PC-9 (cell line): ENCODE results near the gene RNF157. TPM values are rescaled to one million over a fixed set of nuclear protein-coding genes. Genes with fewer than 3 reads are reported as not detected.

ENCODE experiments used
- Bru-seq: library from RNA; stranded (reverse); fragments of 400-500 nt; gene quantifications from one replicate; lab custom pipeline; 2021; lab: Mats Ljungman, UMichigan
- BruChase-seq, 2 experiments: library from RNA; stranded (reverse); fragments of 400-500 nt; gene quantifications; one replicate each; lab custom pipeline; 2021; lab: Mats Ljungman, UMichigan
- BruUV-seq: library from RNA; stranded (reverse); fragments of 400-500 nt; replicated peaks from 2 replicates; lab custom pipeline; 2021; lab: Mats Ljungman, UMichigan
- CTCF ChIA-PET: fragments of 300-600 bp; sonication (Branson Sonifier 250); formaldehyde crosslinking; loops from one replicate; lab custom pipeline; 2022; ENCODE audit warnings: antibody characterized with exemption; lab: Charles Lee
- POLR2A ChIA-PET: fragments of 300-600 bp; sonication (Branson Sonifier 250); formaldehyde crosslinking; loops from one replicate; lab custom pipeline; 2022; ENCODE audit warnings: antibody characterized with exemption; ENCODE audit not compliant: unreplicated experiment; lab: Charles Lee
- DNase-seq, 2 experiments: peaks; one replicate each; pipeline versions ENCODE4 v3.0.0 to v3.0.0-alpha.2; 2015 to 2022; ENCODE audit warnings: mixed read lengths in 1 of 2
- H2AFZ ChIP-seq: fragments of 200-600 bp; sonication (generic); 2 replicates; pipeline ENCODE4 v1.8.1; 2017; ENCODE audit warnings: antibody characterized with exemption
- H3F3A ChIP-seq: fragments of 200-600 bp; sonication (generic); 2 replicates; pipeline ENCODE4 v1.8.1; 2017; ENCODE audit warnings: antibody characterized with exemption, mild to moderate bottlenecking, low read depth; ENCODE audit not compliant: insufficient read depth
- H3K27ac ChIP-seq: fragments of 200-600 bp; sonication (generic); 2 replicates; pipeline ENCODE4 v1.6.1; 2016; ENCODE audit warnings: mixed run types
- H3K27me3 ChIP-seq: fragments of 200-600 bp; sonication (generic); 2 replicates; pipeline ENCODE4 v1.6.1; 2016; ENCODE audit warnings: low read depth, mixed run types; ENCODE audit not compliant: insufficient read depth
- H3K36me3 ChIP-seq: fragments of 200-600 bp; sonication (generic); 2 replicates; pipeline ENCODE4 v1.6.1; 2016; ENCODE audit warnings: low read depth, mixed run types
- H3K4me1 ChIP-seq: fragments of 200-600 bp; sonication (generic); replicated peaks from 2 replicates; pipeline ENCODE4 v1.6.1; 2016; ENCODE audit warnings: mixed run types; ENCODE audit not compliant: insufficient read depth
- H3K4me2 ChIP-seq: fragments of 200-600 bp; sonication (generic); 2 replicates; pipeline ENCODE4 v1.6.1; 2017; ENCODE audit warnings: mixed run types
- H3K4me3 ChIP-seq: fragments of 200-600 bp; sonication (generic); 2 replicates; pipeline ENCODE4 v1.6.1; 2016; ENCODE audit warnings: mixed run types
- H3K79me2 ChIP-seq: fragments of 200-600 bp; sonication (generic); 2 replicates; pipeline ENCODE4 v1.6.1; 2017; ENCODE audit warnings: low read depth, mixed run types
- H3K9me2 ChIP-seq: fragments of 200-600 bp; sonication (generic); 2 replicates; pipeline ENCODE4 v1.8.1; 2017; ENCODE audit warnings: mild to moderate bottlenecking; ENCODE audit not compliant: insufficient read depth
- H3K9me3 ChIP-seq: fragments of 200-600 bp; sonication (generic); 2 replicates; pipeline ENCODE4 v1.8.1; 2016; ENCODE audit warnings: low read depth; ENCODE audit not compliant: insufficient read depth
- H4K20me1 ChIP-seq: fragments of 200-600 bp; sonication (generic); 2 replicates; pipeline ENCODE4 v1.8.1; 2017; ENCODE audit not compliant: insufficient read depth
- CTCF ChIP-seq: fragments of 200-600 bp; sonication (generic); conservative IDR thresholded peaks from 2 replicates; pipeline ENCODE4 v1.6.1; 2017; ENCODE audit warnings: mixed run types, antibody characterized with exemption, mild to moderate bottlenecking, moderate library complexity
- EZH2 ChIP-seq: fragments of 200-600 bp; sonication (generic); IDR thresholded peaks from 2 replicates; pipeline ENCODE4 v1.8.0; 2017; ENCODE audit warnings: antibody characterized with exemption, low read depth
- intact Hi-C: fragments of 100-400 bp; cut with micrococcal nuclease; formaldehyde crosslinking; loops from one replicate; pipeline ENCODE4 v1.10.0; 2022; ENCODE audit not compliant: unreplicated experiment
- long read RNA-seq: library from polyadenylated mRNA; stranded (forward); transcript quantifications from one replicate; pipeline ENCODE4 v2.0.0, GENCODE V29; 2022
- total RNA-seq: library from RNA; stranded (reverse); gene quantifications from 2 replicates; pipeline ENCODE4 v1.2.3, GENCODE V29; 2021

Gene RNF157
- total RNA-seq (5.7 and 7.2 TPM in 2 replicates), Bru-seq, nascent RNA (percentile 39 among the genes with signal in this experiment), BruChase-seq, experiment 1, labeled RNA remaining after a 2-hour chase (percentile 36 among the genes with signal in this experiment), BruChase-seq, experiment 2, labeled RNA remaining after a 6-hour chase (percentile 37 among the genes with signal in this experiment)
- long read RNA-seq, full-length matches to known transcripts = 2 of 9 reads
- long read RNA-seq, partial matches to known transcripts = 0 of 9 reads
- long read RNA-seq, other reads (novel, unspliced or antisense) = 7 of 9 reads

GRCh38 chr17:76240461-76241203, at the start of gene RNF157:
Gene RNF157 (minus strand): TSS chr17:76240493. CDS start chr17:76240240, 253 bp downstream.
- TF ChIP-seq EZH2 (no peak), CTCF (no peak)
- Histone ChIP-seq H3K9me3 (no peaks in the 10 kb centered on the region), H3K27ac (no peak within 1 kb of the TSS), H3K27me3 (no peaks in the 10 kb centered on the region), H3K36me3 (no peaks in the 10 kb centered on the region), H2AFZ (peak within 1 kb of the TSS; percentile 90), H3K9me2 (no peaks in the 10 kb centered on the region), H3K79me2 (no peaks in the 10 kb centered on the region), H4K20me1 (no peaks in the 10 kb centered on the region), H3K4me3 (peak within 1 kb of the TSS; percentile 85), H3K4me2 (peak within 1 kb of the TSS; percentile 80), H3K4me1 (peaks cover 12% of the 10 kb centered on the region), H3F3A (peaks cover 12% of the 10 kb centered on the region)
- DNase-seq = peak in 1 of 2 experiments; percentile 65
- ChIA-PET POLR2A (interaction anchor here (0.7 kb wide), 1 partner anchor 461 kb away, joined by 3 read pairs; no protein-coding TSS in a partner anchor), CTCF (interaction anchor here (0.6 kb wide), 1 partner anchor 39 kb away, joined by 18 read pairs; no protein-coding TSS in a partner anchor)
- intact Hi-C loops = no loop called here
- no TSS peak for BruUV-seq

- Histone ChIP-seq H3K4me3 (no peak overlapping the region), H3K36me3 (no peaks in the 10 kb centered on the region), H4K20me1 (no peaks in the 10 kb centered on the region), H3K27me3 (no peaks in the 10 kb centered on the region), H3K4me2 (no peak overlapping the region), H3K4me1 (peaks cover 8% of the 10 kb centered on the region), H3K9me2 (no peaks in the 10 kb centered on the region), H2AFZ (no peak overlapping the region), H3K79me2 (no peaks in the 10 kb centered on the region), H3F3A (no peaks in the 10 kb centered on the region; the same call in 1 of the 2 replicates), H3K27ac (no peak overlapping the region), H3K9me3 (no peaks in the 10 kb centered on the region)
- POLR2A ChIA-PET = no interaction called here
- intact Hi-C loops = no loop called here
- TF ChIP-seq EZH2 (no peak), CTCF (no peak)
- no TSS peak for BruUV-seq
- CTCF ChIA-PET = no interaction called here
- no peak for DNase-seq
These were observed 41.5 kb upstream of the RNF157 start for GRCh38 chr17:76281573-76282371.

DNA sequence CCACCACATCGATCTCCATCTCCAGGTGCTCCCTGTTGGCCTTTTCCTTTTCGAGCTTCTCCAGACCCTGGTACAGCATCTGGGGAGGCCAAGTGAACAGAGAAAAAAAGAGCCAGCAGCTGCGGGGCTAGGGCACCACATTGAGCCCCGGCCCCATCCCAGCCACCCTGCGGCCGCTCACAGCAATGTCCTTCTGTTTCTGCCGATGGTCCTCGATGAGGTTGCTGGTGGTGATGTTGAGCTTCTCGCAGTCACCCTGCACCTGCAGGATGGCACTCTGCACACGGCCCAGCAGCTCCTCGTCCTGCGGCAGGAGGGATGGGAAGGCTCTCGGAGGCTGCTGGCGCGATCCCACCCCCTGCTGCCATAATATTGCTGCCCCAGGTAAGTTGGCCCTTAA, 40.4 kb upstream of the RNF157 start:
- Histone ChIP-seq H3K9me3 (no peaks in the 10 kb centered on the region), H2AFZ (no peak overlapping the region), H3K36me3 (no peaks in the 10 kb centered on the region)

More for the DNA sequence above, 40.4 kb upstream of the RNF157 start:
- BruUV-seq = no TSS peak
- H3F3A ChIP-seq = peaks cover 4% of the 10 kb centered on the region
- H3K4me3 ChIP-seq = no peak overlapping the region
- H3K27me3 ChIP-seq = no peaks in the 10 kb centered on the region
- H3K9me2 ChIP-seq = no peaks in the 10 kb centered on the region
- ChIA-PET POLR2A (no interaction called here), CTCF (interaction anchor here (0.8 kb wide), 1 partner anchor 46 kb away, joined by 3 read pairs; no protein-coding TSS in a partner anchor)
- H3K27ac ChIP-seq = no peak overlapping the region
- intact Hi-C loops = no loop called here
- no peak for TF ChIP-seq CTCF
- no peak for TF ChIP-seq EZH2
- no peaks in the 10 kb centered on the region for H4K20me1 ChIP-seq
- H3K4me2 ChIP-seq = no peak overlapping the region
- DNase-seq = no peak
- no peaks in the 10 kb centered on the region for H3K79me2 ChIP-seq
- peaks cover 15% of the 10 kb centered on the region for H3K4me1 ChIP-seq
